ENCODE measurements around the gene USP36. TPM values are rescaled to one million over a fixed set of nuclear protein-coding genes. Genes with fewer than 3 reads are reported as not detected.
A peak's percentile ranks its signal among the peaks of the same experiment; 100 is the strongest.

The USP36 gene
- polyA plus RNA-seq, 3 donors: 4.4 to 30.0 (median 6.1) TPM

DNA sequence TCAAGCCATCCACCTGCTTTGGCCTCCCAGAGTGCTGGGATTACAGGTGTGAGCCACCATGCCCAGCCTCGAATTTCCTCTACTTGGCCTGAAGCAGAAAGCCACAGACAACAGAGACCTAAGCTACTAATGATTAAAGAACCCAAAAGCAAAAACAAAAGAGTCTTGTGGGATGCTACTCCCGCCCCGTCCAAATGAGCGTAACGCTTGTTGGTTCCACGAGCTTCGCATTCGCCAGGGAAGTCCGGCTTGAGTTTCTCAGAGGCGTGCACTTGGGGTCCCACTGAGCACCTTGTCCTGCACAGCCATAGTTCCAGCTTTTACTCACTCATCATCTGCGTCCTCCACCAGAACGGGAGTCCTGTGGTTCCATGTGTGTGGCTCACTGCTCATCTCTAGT lies 46.3 kb upstream of the USP36 start:
- Mint-ChIP-seq H3K4me1 (peaks cover 92% of the 10 kb centered on the region), H3K9me3 (no peaks in the 10 kb centered on the region), H3K4me3 (no peak overlapping the region), H3K27me3 (ENCODE audit: low read depth in 3 of 3) (peaks cover 0 to 2% (median 0%) of the 10 kb centered on the region in 3 donors), H3K36me3 (peaks cover 43 to 54% of the 10 kb centered on the region in 2 donors), H3K27ac (peak overlapping the region in 6 of 7 donors; percentile 70 to 98 (median 84))
- Histone ChIP-seq H3K4me3 (replicated peaks in 1 of 3; ENCODE audit: low read depth in 2 of 3, low read length in 3 of 3) (no peak overlapping the region), H3K9me3 (replicated peaks in 1 of 2; ENCODE audit: control insufficient read depth in 1 of 2, insufficient read depth in 1 of 2, low read length in 2 of 2) (no peaks in the 10 kb centered on the region), H4K20me1 (ENCODE audit: insufficient read depth, low read length) (peaks cover 46% of the 10 kb centered on the region), H2AFZ (ENCODE audit: insufficient read depth, low read depth, low read length, poor library complexity, severe bottlenecking) (no peak overlapping the region), H3K9ac (ENCODE audit: insufficient read depth, low read length, poor library complexity, severe bottlenecking) (no peak overlapping the region), H3K4me2 (replicated peaks; ENCODE audit: extremely low read depth, low read length, poor library complexity, severe bottlenecking) (no peak overlapping the region), H3K27ac (ENCODE audit: low read depth in 1 of 2, low read length in 2 of 2) (peak overlapping the region; percentile 96 to 98), H3K36me3 (replicated peaks in 1 of 2; ENCODE audit: control insufficient read depth in 1 of 2, insufficient read depth in 2 of 2, low read length in 2 of 2) (peaks cover 3 to 16% of the 10 kb centered on the region in 2 donors), H3K79me2 (ENCODE audit: insufficient read depth, low read length) (peaks cover 80% of the 10 kb centered on the region), H3K4me1 (ENCODE audit: control insufficient read depth in 1 of 2, insufficient read depth in 2 of 2, low read length in 2 of 2) (peaks cover 88 to 91% of the 10 kb centered on the region in 2 donors), H3K27me3 (ENCODE audit: control insufficient read depth in 2 of 2, insufficient read depth in 2 of 2, low read length in 2 of 2) (no peaks in the 10 kb centered on the region)
- intact Hi-C loops (cut with micrococcal nuclease): no loop called here
- 100% methylated on average over 9 of the region's 12 CpGs for WGBS (ENCODE audit: insufficient coverage)
- TF ChIP-seq, protein P1, sequence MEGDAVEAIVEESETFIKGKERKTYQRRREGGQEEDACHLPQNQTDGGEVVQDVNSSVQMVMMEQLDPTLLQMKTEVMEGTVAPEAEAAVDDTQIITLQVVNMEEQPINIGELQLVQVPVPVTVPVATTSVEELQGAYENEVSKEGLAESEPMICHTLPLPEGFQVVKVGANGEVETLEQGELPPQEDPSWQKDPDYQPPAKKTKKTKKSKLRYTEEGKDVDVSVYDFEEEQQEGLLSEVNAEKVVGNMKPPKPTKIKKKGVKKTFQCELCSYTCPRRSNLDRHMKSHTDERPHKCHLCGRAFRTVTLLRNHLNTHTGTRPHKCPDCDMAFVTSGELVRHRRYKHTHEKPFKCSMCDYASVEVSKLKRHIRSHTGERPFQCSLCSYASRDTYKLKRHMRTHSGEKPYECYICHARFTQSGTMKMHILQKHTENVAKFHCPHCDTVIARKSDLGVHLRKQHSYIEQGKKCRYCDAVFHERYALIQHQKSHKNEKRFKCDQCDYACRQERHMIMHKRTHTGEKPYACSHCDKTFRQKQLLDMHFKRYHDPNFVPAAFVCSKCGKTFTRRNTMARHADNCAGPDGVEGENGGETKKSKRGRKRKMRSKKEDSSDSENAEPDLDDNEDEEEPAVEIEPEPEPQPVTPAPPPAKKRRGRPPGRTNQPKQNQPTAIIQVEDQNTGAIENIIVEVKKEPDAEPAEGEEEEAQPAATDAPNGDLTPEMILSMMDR (IDR thresholded peaks at IDR 0.05): no peak
- no peak for DNase-seq

- Mint-ChIP-seq H3K4me1 (peaks cover 83% of the 10 kb centered on the region), H3K9me3 (no peaks in the 10 kb centered on the region), H3K4me3 (no peak overlapping the region), H3K27ac (peak overlapping the region in 6 of 7 donors; percentile 60 to 99 (median 98)), H3K27me3 (ENCODE audit: low read depth in 3 of 3) (peaks cover 0 to 2% (median 0%) of the 10 kb centered on the region in 3 donors), H3K36me3 (peaks cover 40 to 55% of the 10 kb centered on the region in 2 donors)
- peaks cover 45% of the 10 kb centered on the region for H4K20me1 ChIP-seq (ENCODE audit: insufficient read depth, low read length)
- H3K27ac ChIP-seq (ENCODE audit: low read depth in 1 of 2, low read length in 2 of 2): peak overlapping the region; percentile 96 to 98
- H3K4me2 ChIP-seq (replicated peaks; ENCODE audit: extremely low read depth, low read length, poor library complexity, severe bottlenecking): no peak overlapping the region
- peaks cover 78 to 91% of the 10 kb centered on the region in 2 donors for H3K4me1 ChIP-seq (ENCODE audit: control insufficient read depth in 1 of 2, insufficient read depth in 2 of 2, low read length in 2 of 2)
- H3K9me3 ChIP-seq (replicated peaks in 1 of 2; ENCODE audit: control insufficient read depth in 1 of 2, insufficient read depth in 1 of 2, low read length in 2 of 2): no peaks in the 10 kb centered on the region
- WGBS (ENCODE audit: insufficient coverage): 89% methylated on average over 7 of the region's 8 CpGs
- no peak overlapping the region for H3K9ac ChIP-seq (ENCODE audit: insufficient read depth, low read length, poor library complexity, severe bottlenecking)
- no peak for DNase-seq
- TF ChIP-seq, protein P1 (IDR thresholded peaks at IDR 0.05): no peak
- peaks cover 7 to 23% of the 10 kb centered on the region in 2 donors for H3K36me3 ChIP-seq (replicated peaks in 1 of 2; ENCODE audit: control insufficient read depth in 1 of 2, insufficient read depth in 2 of 2, low read length in 2 of 2)
- no peak overlapping the region for H2AFZ ChIP-seq (ENCODE audit: insufficient read depth, low read depth, low read length, poor library complexity, severe bottlenecking)
- H3K79me2 ChIP-seq (ENCODE audit: insufficient read depth, low read length): peaks cover 82% of the 10 kb centered on the region
- no peak overlapping the region for H3K4me3 ChIP-seq (replicated peaks in 1 of 3; ENCODE audit: low read depth in 2 of 3, low read length in 3 of 3)
- H3K27me3 ChIP-seq (ENCODE audit: control insufficient read depth in 2 of 2, insufficient read depth in 2 of 2, low read length in 2 of 2): no peaks in the 10 kb centered on the region
- intact Hi-C loops (cut with micrococcal nuclease): no loop called here
These were observed 45.3 kb upstream of the USP36 start for GRCh38 chr17:78885956-78886355.

All from CD14-positive monocyte (primary cell).